M059J (cell line): ENCODE results near the gene TLL1. TPM values are rescaled to one million over a fixed set of nuclear protein-coding genes. Genes with fewer than 3 reads are reported as not detected.
A peak's percentile ranks its signal among the peaks of the same experiment; 100 is the strongest.

Source experiments
- DNase-seq: peaks from one replicate; pipeline ENCODE4 v3.0.0-alpha.2; 2012; ENCODE audit warnings: low read depth
- total RNA-seq: library from RNA; depleted of rRNA; stranded (reverse); fragments of >200 nt; shearing (Covaris generic); gene quantifications from 2 replicates; pipeline ENCODE4 v1.2.3, GENCODE V29; 2014

TLL1 gene
- total RNA-seq, 1 experiment from 2014 or later: 6.8 TPM

GRCh38 chr4:165971933-165972332, 98.9 kb downstream of the TLL1 start:
- DNase-seq: peak; percentile 83

DNA sequence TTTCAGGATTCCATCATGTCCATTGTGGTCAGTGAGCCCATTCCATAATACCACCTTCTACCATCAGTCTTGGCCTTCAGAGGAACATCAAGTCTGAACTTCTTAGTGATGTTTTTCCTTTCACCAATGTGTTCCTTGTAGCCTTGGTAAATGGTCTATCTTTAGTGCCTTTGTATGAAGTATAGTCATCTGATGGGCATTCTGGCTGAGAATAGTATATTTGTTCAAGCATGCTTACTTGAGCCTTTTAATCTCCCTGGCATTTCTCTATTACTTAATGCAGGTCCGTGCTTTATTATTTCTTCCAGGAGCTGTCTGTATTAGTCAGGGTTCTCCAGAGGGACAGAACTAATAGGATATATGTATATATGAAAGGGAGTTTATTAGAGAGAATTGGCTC, 99.7 kb downstream of the TLL1 start:
- DNase-seq: no peak

DNA sequence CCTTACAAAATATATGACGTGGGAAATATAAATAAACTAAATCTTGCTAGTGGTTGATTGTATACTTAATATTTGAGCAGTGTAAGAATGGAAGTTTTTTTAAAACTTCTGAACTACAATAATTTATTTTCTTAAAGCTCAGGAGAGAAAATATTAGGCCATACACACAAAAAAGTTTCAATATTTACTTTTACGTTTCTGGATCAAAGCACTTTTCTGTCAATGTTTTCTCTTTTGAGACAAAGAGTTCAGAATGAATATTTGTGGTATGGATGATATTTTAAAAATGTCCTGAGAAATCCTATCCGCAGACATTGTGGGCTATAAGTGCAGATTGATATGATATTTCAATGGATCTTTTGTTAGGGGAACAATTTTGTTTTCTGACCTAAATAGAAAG, 109.9 kb downstream of the TLL1 start:
- no peak for DNase-seq

- DNase-seq: peak; percentile 62
Measured at GRCh38 chr4:165986956-165987698, 114.1 kb downstream of the TLL1 start.

DNA sequence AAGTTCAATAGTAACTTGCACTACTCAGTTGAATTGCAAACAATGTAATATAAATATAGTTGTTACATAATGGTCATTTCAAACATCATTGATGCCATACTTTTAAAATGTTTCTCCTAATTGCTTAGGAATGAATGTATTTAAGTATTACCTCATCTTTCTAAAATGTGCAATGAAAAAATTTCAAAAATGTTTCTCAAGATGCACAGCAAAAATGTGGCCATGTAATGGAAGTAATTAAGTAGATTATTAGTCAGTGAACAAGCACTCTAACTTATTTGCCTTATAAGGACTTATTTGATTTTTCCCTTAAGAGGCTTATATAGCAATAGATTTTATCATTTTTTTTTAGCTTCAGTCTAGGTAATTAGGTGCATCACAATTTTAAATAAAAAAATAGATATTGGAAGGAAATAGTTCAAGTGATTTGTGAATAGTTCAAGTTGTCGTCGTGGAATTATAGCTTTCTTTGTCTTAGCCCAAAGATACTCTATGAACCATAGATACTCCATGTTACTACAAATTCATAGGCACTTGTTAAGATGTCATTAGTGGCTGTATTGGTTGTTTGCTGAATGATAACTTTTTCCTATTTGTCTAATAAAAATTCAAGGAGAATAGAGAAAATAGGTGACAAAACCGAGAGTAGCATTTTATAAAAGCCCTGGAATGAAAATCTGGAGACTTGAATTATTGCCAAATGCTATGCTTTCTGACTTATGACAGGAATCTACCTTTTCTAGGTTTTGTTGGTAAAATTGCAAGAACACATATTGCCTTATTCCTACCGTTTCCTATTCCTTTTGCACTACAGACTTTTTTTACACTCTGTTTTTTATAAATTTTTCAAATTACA, 118.5 kb downstream of the TLL1 start:
- DNase-seq: peak; percentile 59

- no peak for DNase-seq
Measured at GRCh38 chr4:165992283-165992682, 119.2 kb downstream of the TLL1 start.

DNA sequence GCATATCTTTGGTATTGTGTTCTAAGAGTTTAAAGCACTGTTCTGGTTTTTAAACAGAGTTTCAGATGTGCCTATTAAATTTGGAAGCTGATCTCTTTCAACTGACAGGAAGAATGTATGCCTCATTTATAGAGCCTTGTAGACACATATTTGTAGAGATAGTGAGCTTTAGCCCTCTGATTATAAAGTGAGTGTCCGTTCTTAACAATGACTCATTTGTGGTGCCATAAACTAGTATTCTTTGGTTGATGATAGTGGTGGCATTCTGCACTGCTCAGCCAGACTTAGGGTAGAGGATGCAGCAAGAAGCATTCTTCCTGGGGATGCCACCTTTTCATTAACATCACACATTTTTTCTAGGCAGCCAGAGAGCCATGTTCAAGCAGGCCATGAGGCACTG, 121.7 kb downstream of the TLL1 start:
- DNase-seq: peak; percentile 75

DNA sequence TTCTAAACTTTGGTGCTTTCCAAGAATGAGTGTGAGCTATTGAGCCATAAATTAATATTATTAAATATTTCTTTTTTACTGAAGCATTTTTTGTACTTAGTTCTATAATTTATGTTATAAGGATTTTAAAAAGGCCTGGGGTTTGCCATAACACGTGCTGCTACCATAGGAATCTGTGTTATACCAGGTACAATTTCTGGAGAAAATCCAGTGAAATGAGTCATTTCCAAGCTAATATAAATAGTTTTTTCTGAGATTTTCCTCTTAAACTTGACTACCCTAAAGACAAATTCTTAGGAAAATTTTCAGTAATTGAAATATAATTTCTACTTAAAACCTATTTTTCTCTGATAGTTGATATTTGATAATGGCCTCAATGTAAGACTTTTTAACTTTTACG, 130.8 kb downstream of the TLL1 start:
- DNase-seq: peak; percentile 62

GRCh38 chr4:166006217-166006616, 133.2 kb downstream of the TLL1 start:
- no peak for DNase-seq

GRCh38 chr4:166008510-166008909, 135.5 kb downstream of the TLL1 start:
- no peak for DNase-seq

DNA sequence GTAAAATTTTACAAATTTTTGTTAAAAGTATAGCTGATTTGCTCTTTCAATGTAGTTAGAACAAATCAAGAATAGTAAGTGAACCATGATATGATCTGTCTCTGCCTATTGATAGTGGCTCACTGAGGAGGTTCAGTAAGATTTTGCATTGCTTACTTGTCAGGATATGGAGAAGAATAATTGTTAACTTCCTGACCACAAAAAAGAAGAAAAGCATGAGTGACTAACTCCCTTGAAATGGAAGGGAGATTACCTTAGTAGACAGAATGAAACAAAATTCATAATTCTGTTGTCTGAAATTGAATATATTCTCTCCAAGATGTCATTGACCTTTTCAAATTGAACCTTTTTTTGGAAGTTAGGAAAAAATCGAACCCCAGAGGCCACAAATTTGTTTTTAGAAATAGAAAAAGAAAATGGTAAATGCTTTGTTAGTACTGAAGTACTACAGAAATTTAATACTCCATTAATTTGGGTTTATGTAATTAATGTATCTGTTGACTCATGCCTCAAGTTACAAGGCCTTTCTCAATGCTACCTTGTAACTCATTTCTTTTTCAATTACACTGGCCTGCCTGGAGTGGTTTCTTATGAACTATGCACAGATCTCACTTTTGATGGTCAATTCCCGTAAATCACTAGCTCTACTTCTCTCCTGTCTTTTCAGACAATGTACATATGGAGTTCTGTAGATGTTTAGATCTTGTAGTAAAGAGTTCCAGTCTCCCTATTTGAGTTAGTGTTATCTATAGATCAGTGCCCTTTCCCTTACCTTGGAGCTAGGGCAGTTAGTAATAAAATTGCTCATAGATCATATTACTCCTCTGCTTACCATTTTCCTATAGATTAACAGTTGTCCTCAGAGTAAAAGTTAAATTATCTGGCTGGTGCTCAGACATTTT, 139.3 kb downstream of the TLL1 start:
- peak; percentile 75 for DNase-seq

DNA sequence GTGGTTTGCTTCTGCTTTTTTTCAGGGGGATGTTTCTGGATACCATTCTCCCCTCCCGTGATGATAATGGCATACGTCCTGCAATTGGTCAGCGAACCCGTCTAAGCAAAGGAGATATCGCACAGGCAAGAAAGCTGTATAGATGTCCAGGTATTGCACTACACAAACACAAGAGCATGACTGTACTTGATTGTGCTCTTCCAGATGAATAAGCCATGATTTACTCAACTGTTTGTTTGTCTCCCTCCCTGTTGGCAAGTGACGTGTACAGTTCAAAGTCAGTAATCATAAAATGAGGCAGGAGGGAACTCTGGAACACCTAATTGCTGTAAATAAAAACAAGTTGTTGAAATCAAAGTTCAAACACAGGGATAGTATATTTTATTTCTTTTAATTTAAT, 141.4 kb downstream of the TLL1 start:
- DNase-seq: peak; percentile 85

DNA sequence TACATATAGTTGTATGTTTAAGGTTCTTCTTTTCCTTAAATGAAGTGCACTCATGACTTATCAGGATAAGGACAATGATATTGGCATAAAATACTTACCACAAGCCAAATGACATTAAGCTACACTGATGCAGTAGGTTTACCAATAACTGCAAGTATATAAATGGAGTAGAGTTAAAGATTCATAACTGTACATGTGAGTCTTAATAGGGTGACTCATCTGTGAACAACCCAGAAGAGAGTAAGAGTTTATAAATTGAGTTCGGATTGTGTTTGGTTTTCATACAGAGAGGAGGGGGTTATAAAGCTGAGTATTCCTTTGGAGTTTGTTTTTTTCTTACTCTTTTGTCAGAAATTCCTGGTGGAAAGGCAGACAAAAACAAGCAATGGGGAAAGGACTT, 144.8 kb downstream of the TLL1 start:
- DNase-seq: peak; percentile 33

DNA sequence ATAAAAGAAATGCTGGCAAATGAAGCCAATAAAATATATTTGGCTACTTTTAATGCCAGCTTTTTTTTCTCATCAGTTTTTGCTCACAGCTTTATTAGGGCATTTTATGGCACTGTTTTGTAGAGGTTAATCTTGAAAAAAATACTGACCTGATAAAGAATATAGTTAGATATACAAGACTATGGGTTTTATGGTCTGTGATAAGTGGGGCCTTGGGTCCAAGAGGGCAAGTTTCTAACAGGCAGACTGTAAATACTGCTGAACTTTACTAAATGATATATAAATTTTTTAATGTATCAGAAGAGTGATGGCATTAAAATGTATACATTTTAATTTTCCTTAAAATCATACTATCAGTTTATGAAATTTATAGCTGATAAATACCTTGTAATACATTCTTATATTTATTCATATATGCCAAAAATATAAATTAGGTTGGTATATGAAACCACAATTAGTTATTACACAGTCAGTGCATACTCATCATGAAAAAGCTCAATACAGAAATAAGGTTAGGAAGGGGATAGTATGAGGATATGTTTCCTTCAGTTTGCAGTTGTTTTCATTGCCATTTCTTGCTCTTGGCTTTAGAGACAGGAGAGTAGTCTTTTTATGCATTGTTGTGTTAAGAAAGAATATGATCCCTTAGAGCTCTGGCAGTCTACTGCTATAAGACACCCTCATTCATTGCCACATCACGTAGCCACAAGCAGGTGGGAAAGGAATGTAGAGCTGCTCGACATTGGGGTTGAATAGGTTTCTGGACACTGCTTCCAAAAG, 146.6 kb downstream of the TLL1 start:
- DNase-seq: no peak

DNA sequence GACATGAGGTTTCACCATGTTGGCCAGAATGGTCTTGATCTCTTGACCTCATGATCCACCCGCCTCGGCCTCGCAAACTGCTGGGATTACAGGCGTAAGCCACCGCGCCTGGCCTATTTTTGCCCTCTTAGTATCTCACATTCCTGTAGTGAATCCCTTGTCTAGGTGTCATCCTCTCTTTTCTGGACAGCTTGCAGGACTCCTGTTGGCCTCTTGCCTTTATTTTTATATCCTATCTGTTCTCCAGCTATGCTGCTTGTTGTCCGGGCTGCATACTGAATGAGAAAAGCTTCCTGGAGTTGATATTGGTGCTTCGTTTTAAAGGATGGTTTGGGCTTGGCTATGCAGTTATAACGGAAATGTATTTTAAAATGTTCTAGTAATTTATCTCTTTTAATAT, 148.6 kb downstream of the TLL1 start:
- DNase-seq: no peak

DNA sequence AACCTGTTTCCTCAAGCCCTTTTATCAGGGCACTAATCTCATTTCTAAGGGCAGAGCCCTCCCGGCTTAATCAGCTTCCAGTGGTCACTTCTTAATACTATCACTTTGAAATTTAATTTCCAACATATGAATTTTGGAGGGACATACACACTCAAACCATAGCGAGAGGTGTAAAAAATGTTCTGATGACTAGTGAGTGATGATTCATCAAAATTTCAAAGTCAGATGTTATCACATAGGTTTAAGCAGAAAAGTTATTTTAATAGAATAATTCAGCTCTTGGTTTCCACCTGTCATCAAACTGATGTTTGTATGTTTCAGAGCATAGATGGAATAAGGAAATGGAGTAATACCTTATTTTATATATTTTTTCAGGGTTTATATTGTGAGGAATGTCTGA, 161.9 kb downstream of the TLL1 start:
- peak; percentile 7 for DNase-seq

DNA sequence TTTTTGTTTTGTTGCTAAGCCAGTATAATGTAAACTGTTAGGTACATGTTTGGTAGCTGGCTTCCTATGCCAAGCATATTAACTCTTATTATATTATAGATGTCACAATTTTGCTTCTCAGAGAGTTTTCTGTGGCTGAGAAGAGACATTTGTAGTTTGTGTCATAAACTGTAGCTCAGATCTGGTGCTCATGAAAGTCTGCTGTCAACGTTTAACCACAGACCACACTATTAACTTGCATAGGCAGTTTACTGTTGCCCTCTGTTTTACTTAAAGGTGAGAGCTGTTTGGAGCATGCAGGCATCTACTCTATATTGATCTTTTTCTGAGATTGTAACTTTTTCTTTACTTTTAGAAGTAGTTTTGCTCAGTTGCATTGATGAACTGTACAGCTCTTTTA, 166.8 kb downstream of the TLL1 start:
- DNase-seq: peak; percentile 33

GRCh38 chr4:166042510-166043055, 169.5 kb downstream of the TLL1 start:
- DNase-seq: peak; percentile 15

DNA sequence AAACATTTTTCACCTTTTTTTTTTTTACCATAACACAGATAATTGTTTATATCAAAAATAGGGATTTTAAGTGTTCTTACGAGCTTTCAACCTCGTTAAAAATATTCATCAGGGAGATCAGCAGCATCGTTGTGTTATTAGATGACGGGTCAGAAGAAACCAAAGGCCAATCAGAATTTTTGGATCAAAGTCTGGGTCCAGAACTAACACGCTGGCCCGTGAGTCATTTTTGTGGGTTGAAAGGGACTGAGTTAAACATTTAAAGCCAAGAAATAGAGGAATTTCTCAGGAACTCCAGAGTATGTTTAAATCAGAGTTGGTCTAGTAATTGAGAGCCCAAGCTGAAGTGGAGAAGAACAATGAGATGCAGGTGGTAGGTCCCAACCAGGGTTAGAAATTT, 170.8 kb downstream of the TLL1 start:
- DNase-seq: peak; percentile 67

DNA sequence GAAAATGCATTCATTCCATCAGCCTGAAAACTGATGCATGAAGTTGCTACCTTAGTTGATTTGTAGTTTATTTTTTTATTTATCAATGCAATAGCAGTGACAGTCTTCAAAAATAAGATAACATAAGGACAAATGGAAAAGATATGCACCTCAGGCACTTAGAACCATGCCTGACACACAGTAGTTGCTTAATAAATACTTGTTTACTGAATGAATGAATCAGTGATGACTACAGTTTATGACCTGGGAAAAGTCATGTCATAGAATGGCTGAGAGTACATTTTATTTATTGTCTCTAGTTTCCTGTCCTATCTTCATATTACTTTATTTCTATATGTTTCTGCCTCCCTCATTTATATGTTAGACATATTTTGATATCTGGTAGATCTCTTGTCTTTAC, 171.8 kb downstream of the TLL1 start:
- DNase-seq: peak; percentile 10

GRCh38 chr4:166045457-166045856, 172.4 kb downstream of the TLL1 start:
- no peak for DNase-seq
